Kidney glomerular epithelial cell (primary cell): Measurements from ENCODE around the gene ANGPT4.

Experiments
- DNase-seq: peaks from one replicate; lab custom pipeline; 2025; lab: John Stamatoyannopoulos, UW

Gene ANGPT4

DNA sequence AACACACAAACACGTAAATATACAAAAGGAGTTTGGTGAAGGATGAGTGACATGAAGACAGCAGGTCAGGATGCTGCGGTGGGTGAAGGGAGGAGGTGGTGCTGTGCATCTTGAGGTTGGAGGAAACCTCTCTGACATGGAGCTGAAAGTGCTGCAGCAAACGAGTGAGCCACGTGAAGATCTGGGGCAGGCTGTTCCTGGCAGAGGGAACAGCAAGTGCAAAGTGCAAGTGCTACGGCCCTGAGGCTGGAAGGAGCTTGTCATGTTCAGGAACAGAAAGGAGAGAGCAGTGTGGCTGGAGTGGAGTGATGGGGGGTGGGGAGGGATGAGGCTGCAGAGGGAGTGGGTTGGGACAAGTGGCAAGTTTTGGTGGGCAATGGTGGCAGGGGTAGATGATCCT is 24.8 kb upstream of the ANGPT4 start:
- no peak for DNase-seq

DNA sequence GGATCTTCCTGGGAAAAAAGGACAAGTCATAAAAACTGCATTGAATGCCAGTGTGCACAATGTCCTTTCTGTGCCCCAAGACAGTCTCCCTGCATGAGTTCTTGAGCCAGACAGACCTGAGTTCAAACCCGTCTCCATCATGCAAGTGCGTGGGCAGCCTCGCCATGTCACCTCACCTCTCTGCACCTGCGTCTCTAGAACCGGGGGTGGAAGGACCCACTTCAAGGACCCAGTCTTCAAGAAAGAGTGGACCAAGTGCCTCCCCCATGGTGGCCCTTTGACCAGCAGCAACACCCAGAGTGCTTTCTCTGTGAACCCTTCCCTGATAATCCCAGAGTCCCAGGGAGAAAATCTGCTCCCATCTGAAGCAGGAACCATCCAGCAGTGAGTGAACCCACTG is 23.5 kb upstream of the ANGPT4 start:
- no peak for DNase-seq

DNA sequence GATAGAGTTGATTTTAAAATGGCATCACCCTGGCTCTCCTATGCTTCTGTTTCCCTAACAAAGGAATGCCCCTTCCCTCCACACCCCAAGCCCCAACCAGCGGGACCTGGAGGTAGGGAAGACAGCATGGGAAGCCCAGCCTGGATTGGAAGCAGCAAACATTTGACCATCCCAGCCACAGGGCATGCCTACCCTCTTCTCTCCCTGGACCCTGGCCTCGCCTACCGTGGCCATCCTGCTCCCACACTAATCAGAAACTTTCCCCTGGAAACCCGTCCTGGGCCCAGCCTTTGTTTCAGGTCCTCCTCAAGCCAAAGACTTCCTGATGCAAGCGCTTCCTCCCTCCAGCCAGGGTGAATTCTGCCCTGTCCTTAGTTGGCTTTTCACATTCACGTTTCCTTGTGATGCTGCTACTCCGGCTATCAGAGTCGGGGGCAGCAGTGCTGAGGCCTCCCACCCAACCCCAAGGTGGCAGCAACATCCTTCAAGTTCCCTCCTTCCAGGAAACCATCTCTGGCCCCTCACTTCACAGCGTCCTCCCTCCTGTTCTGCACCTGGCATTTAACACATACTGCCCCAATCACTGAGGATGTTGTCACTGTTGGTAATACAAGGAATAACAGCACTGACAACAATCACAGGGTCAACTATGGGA is 18.2 kb upstream of the ANGPT4 start:
- no peak for DNase-seq

DNA sequence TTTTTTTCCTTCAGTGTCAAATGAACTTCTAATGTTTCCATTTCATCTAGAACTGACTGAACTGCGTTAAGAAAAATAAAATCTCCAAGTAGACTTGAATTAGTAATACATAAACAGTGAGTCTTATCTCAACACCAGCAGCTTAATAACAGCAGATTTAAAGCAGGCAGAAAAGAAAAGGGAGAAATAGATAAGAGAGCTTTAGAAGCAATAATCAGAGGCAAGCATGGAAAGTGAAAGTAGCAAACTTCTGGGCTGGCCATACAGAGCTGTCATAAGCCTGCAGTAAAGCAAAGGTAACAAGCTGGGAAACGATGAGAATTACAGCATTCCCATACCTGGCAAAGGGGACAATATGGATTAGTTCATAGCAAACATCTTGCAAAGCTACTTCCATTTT is 16.9 kb upstream of the ANGPT4 start:
- DNase-seq: no peak

- no peak for DNase-seq
Observed at GRCh38 chr20:931401-931800, 15.3 kb upstream of the ANGPT4 start.

- DNase-seq: no peak
Observed at GRCh38 chr20:926670-927069, 10.5 kb upstream of the ANGPT4 start.

GRCh38 chr20:925516-925915 is 9.4 kb upstream of the ANGPT4 start:
- no peak for DNase-seq

GRCh38 chr20:924639-925038 is 8.5 kb upstream of the ANGPT4 start:
- no peak for DNase-seq

GRCh38 chr20:922781-923180 is 6.6 kb upstream of the ANGPT4 start:
- no peak for DNase-seq

- no peak for DNase-seq
Observed at GRCh38 chr20:921068-921467, 4.9 kb upstream of the ANGPT4 start.

- DNase-seq: no peak
Observed at GRCh38 chr20:920311-920710, 4.2 kb upstream of the ANGPT4 start.

GRCh38 chr20:919491-919916 is 3.4 kb upstream of the ANGPT4 start:
- DNase-seq: no peak

GRCh38 chr20:917416-917815 is 1.3 kb upstream of the ANGPT4 start:
- no peak for DNase-seq

GRCh38 chr20:916825-917224 is 691 bp upstream of the ANGPT4 start:
- no peak for DNase-seq

GRCh38 chr20:914727-915498 is 1.2 kb downstream of the ANGPT4 start:
- no peak for DNase-seq

- no peak for DNase-seq
Observed at GRCh38 chr20:913306-913849, 2.8 kb downstream of the ANGPT4 start.

- no peak for DNase-seq
Observed at GRCh38 chr20:911882-912600, 4.1 kb downstream of the ANGPT4 start.

DNA sequence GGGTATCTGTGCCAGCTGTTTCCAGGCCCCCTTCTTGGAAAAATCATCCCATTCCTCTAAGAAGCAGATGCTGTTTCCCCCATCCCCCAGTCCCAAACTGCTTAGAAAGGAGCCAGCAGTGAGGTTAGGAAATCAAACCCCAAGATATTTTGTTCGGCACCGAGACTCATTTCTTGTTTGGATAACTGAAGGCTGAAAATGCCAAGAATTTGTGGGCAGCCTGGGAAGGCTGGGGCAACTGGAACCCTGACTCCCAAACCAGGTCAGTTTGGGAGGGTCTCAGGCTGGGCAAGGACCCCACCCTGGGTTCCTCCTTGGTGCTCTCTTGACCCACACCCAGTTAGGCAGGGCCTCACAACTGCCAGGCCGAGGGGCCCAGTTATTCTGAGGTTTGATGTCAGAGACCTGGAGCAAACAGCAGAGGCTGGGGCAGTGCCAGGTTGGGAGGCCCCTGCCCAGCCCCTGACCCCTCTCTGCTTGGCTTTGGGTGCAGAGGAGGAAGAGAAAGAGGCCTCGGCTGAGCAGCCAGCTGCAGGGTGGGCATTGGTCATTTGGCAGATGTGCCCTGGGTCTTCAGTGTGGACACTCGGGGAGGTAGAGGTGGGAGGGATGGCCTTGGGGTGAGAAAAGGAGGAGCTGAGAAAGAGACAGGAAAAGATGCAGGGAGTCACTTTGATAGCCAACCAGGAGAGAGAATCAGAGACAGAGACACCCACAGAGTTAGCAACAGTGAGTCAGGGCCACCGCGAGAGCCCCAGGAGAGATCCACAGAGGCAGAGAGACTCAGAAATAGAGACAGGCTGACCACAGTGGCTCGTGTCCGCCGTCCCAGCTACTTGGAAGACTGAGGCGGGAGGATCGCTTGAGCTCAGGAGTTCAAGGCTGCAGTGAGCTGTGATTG is 5.0 kb downstream of the ANGPT4 start:
- peak; percentile 11 for DNase-seq

DNA sequence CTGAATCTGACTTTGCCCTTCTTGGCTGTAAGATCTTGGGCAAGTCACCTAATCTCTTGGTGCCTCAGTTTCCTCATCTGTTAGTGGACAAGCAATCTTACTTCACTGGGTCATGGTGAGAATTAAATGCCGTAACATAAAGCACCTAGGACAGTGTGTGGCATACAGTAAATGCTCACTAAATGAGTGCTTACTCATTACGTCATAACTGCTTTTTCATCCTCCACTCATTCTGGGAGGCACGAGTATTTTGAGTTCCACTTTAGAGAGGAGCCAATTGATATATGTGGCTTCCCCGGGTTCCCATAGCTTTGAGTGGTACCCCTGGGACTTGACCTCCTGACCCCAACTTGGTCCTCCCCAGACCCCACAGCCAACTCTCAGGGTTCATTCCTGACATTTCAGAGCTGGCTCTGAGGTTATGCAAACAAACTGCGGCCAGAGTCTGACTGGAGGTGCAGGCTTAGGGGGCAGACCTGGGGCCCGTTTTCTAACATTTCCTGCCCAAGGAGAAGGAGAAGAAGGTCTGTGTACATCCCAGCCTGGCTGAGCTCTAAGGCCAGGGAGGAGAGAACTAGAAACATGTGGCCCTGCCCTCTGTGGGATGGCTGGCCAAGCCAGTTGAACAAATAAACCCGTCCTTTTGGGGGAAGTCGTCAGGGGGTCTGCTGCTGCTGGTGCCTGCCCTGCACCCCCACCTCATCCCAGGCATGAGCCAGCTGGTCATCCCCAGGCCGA is 5.8 kb downstream of the ANGPT4 start:
- no peak for DNase-seq

DNA sequence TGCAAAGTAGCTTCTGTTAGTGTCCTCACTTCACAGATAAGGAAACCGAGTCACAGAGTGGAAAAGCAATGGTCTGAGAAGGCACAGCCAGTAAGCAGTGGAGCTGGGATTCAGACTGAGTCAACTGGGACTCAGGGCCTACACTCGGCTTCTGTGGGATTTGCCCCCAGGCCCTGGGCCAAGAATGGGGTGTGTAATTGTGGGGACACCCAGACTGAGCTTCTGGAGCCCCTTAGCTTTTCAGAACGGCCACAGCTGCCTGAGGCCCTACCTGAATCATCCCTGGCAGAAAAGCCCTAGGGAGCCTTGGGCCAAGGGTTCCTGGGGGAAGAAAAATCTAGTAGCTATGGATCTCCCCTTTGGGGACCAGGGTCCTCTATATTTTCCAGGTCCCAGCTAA is 6.5 kb downstream of the ANGPT4 start:
- no peak for DNase-seq

GRCh38 chr20:906703-907270 is 9.3 kb downstream of the ANGPT4 start:
- DNase-seq: no peak
